ENCODE data around the gene RSBN1L. TPM values are rescaled to one million over a fixed set of nuclear protein-coding genes. Genes with fewer than 3 reads are reported as not detected.
A peak's percentile ranks its signal among the peaks of the same experiment; 100 is the strongest.

The RSBN1L gene
- polyA plus RNA-seq, 2 of the 4 experiments (the other 2 are of a cell fraction): 11.1 to 13.0 TPM

GRCh38 chr7:77800158-77800557 lies 103.9 kb downstream of the RSBN1L start:
- FAIRE-seq (no peak), ATAC-seq (no peak), DNase-seq (ENCODE audit: low read depth in 1 of 2, low spot score in 1 of 2) (no peak)
- CTCF ChIA-PET: interaction anchor here (0.7 to 1.0 kb wide), 2 partner anchors 41 to 43 kb away, joined by 3 read pairs; no protein-coding TSS in a partner anchor
- Histone ChIP-seq H3K9me3 (no peaks in the 10 kb centered on the region), H3K4me3 (no peak overlapping the region; the same call in 1 of the 3 replicates), H3K4me1 (peaks cover 24% of the 10 kb centered on the region), H3K4me2 (peak overlapping the region; percentile 77), H3K27ac (no peak overlapping the region)
- 84% methylated on average over 4 of the region's 4 CpGs for WGBS (ENCODE audit: missing lambda C conversion rate)
- no peak for TF ChIP-seq MAFK (IDR thresholded peaks at IDR 0.05; ENCODE audit: partially characterized antibody)
- no peak for TF ChIP-seq NPAS2 (CRISPR knock-in tag; IDR thresholded peaks at IDR 0.05; ENCODE audit: borderline replicate concordance)
- TF ChIP-seq ZSCAN20 (CRISPR knock-in tag; IDR thresholded peaks at IDR 0.05): no peak
- no peak for TF ChIP-seq HDAC2 (IDR thresholded peaks at IDR 0.05)
- TF ChIP-seq HOXB13 (CRISPR knock-in tag; IDR thresholded peaks at IDR 0.05; ENCODE audit: low read depth): no peak
- TF ChIP-seq ELK1 (IDR thresholded peaks at IDR 0.05; ENCODE audit: low read depth, low read length): no peak
- no peak for TF ChIP-seq TFCP2L1 (CRISPR knock-in tag; IDR thresholded peaks at IDR 0.05)
- TF ChIP-seq, protein P1, sequence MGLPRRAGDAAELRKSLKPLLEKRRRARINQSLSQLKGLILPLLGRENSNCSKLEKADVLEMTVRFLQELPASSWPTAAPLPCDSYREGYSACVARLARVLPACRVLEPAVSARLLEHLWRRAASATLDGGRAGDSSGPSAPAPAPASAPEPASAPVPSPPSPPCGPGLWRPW (IDR thresholded peaks at IDR 0.05): no peak
- no peak for TF ChIP-seq HOXA7 (CRISPR knock-in tag; IDR thresholded peaks at IDR 0.05)
- TF ChIP-seq MYC (IDR thresholded peaks at IDR 0.05; ENCODE audit: borderline replicate concordance, low read length): no peak
- TF ChIP-seq, protein P2, sequence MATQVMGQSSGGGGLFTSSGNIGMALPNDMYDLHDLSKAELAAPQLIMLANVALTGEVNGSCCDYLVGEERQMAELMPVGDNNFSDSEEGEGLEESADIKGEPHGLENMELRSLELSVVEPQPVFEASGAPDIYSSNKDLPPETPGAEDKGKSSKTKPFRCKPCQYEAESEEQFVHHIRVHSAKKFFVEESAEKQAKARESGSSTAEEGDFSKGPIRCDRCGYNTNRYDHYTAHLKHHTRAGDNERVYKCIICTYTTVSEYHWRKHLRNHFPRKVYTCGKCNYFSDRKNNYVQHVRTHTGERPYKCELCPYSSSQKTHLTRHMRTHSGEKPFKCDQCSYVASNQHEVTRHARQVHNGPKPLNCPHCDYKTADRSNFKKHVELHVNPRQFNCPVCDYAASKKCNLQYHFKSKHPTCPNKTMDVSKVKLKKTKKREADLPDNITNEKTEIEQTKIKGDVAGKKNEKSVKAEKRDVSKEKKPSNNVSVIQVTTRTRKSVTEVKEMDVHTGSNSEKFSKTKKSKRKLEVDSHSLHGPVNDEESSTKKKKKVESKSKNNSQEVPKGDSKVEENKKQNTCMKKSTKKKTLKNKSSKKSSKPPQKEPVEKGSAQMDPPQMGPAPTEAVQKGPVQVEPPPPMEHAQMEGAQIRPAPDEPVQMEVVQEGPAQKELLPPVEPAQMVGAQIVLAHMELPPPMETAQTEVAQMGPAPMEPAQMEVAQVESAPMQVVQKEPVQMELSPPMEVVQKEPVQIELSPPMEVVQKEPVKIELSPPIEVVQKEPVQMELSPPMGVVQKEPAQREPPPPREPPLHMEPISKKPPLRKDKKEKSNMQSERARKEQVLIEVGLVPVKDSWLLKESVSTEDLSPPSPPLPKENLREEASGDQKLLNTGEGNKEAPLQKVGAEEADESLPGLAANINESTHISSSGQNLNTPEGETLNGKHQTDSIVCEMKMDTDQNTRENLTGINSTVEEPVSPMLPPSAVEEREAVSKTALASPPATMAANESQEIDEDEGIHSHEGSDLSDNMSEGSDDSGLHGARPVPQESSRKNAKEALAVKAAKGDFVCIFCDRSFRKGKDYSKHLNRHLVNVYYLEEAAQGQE (IDR thresholded peaks at IDR 0.05): no peak
- TF ChIP-seq KDM5A (IDR thresholded peaks at IDR 0.05): no peak
- TF ChIP-seq RFX5 (IDR thresholded peaks at IDR 0.05): no peak
- no peak for TF ChIP-seq NR3C1 (IDR thresholded peaks at IDR 0.05)
- TF ChIP-seq TP53 (CRISPR knock-in tag; IDR thresholded peaks at IDR 0.05): no peak
- no peak for TF ChIP-seq CBX2 (IDR thresholded peaks at IDR 0.05; ENCODE audit: borderline replicate concordance, low read depth)
- POLR2A ChIA-PET: no interaction called here

DNA sequence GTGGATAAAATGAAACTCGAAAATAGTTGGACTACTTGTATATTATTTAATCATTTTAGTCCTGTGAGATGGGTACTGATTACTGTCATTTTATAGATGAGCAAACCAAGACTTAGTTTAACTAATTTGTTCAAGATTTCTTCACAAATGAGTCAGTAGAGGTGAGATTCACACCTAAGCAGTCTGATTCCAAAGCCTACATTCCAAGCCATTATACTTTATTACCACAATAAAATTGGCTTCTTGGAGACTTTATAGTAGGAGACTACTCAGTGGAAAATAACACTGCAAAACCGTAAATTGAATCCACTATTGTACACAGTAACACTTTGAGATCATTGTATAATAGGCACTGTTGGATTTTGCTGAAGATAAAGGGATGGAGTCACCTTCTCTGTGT lies 104.5 kb downstream of the RSBN1L start:
- H3K4me1 ChIP-seq: peaks cover 24% of the 10 kb centered on the region
- DNase-seq (ENCODE audit: low read depth in 1 of 2, low spot score in 1 of 2): no peak
- ChIA-PET CTCF (no interaction called here), POLR2A (no interaction called here)
- WGBS (ENCODE audit: missing lambda C conversion rate): 93% methylated on average over 2 of the region's 2 CpGs
- H3K27ac ChIP-seq: no peak overlapping the region
- FAIRE-seq: no peak
- TF ChIP-seq HMGXB4 (CRISPR knock-in tag; IDR thresholded peaks at IDR 0.05; ENCODE audit: borderline replicate concordance) (no peak), USF2 (IDR thresholded peaks at IDR 0.05) (no peak), MYC (IDR thresholded peaks at IDR 0.05; ENCODE audit: borderline replicate concordance, low read length) (no peak)
- H3K4me3 ChIP-seq: no peak overlapping the region
- H3K9me3 ChIP-seq: peaks cover 3% of the 10 kb centered on the region
- no peak overlapping the region for H3K4me2 ChIP-seq
- ATAC-seq: no peak
